ENCODE results near the gene EHD3.

The EHD3 gene

GRCh38 chr2:31240381-31241365 is 6.7 kb downstream of the EHD3 start:
- TF ChIP-seq ZFX (IDR thresholded peaks at IDR 0.05) (no peak), CTCF (conservative IDR thresholded peaks at IDR 0.05) (no peak)

GRCh38 chr2:31241625-31242270 is 7.8 kb downstream of the EHD3 start:
- TF ChIP-seq CTCF (conservative IDR thresholded peaks at IDR 0.05) (no peak), ZFX (IDR thresholded peaks at IDR 0.05) (no peak)
- H3K27ac ChIP-seq: no peak overlapping the region

More at GRCh38 chr2:31240381-31241365, 6.7 kb downstream of the EHD3 start:
- H3K27ac ChIP-seq: no peak overlapping the region

- TF ChIP-seq ZFX (IDR thresholded peaks at IDR 0.05) (no peak), CTCF (conservative IDR thresholded peaks at IDR 0.05) (no peak)
- H3K27ac ChIP-seq: no peak overlapping the region
Observed at GRCh38 chr2:31243053-31243452, 9.1 kb downstream of the EHD3 start.

- TF ChIP-seq ZFX (IDR thresholded peaks at IDR 0.05) (no peak), CTCF (conservative IDR thresholded peaks at IDR 0.05) (no peak)
- H3K27ac ChIP-seq: no peak overlapping the region
Observed at GRCh38 chr2:31244101-31244500, 10.1 kb downstream of the EHD3 start.

GRCh38 chr2:31246184-31246852 is 12.4 kb downstream of the EHD3 start:
- TF ChIP-seq ZFX (IDR thresholded peaks at IDR 0.05) (no peak), CTCF (conservative IDR thresholded peaks at IDR 0.05) (no peak)
- H3K27ac ChIP-seq: no peak overlapping the region

- no peak overlapping the region for H3K27ac ChIP-seq
- TF ChIP-seq ZFX (IDR thresholded peaks at IDR 0.05): no peak
- TF ChIP-seq CTCF (conservative IDR thresholded peaks at IDR 0.05): no peak
Observed at GRCh38 chr2:31247711-31248110, 13.8 kb downstream of the EHD3 start.

All from C4-2B (cell line).